Subcutaneous abdominal adipose tissue (tissue), 5 donors: ENCODE data around the gene TFAM.

ENCODE experiments used
- H3K27ac ChIP-seq: one replicate; pipeline ENCODE4 v1.7.0; 2013; ENCODE audit warnings: low read depth, mild to moderate bottlenecking, inconsistent platforms, low read length, moderate library complexity
- H3K27me3 ChIP-seq, 5 donors: one replicate each; pipeline ENCODE4 v1.7.0; 2013; ENCODE audit warnings: low read length in 5 of 5, inconsistent platforms in 1 of 5; ENCODE audit not compliant: control insufficient read depth in 5 of 5, insufficient read depth in 4 of 5
- H3K36me3 ChIP-seq, 5 donors: one replicate each; pipeline ENCODE4 v1.7.0; 2013; ENCODE audit warnings: low read length in 5 of 5; ENCODE audit not compliant: control insufficient read depth in 5 of 5, insufficient read depth in 5 of 5
- H3K4me1 ChIP-seq, 5 donors: one replicate each; pipeline ENCODE4 v1.7.0; 2013; ENCODE audit warnings: low read length in 5 of 5, mild to moderate bottlenecking in 3 of 5, moderate library complexity in 1 of 5; ENCODE audit not compliant: control insufficient read depth in 5 of 5, insufficient read depth in 5 of 5
- H3K4me3 ChIP-seq, 5 donors: one replicate each; pipeline ENCODE4 v1.7.0; 2013; ENCODE audit warnings: low read length in 5 of 5, low read depth in 1 of 5
- H3K9ac ChIP-seq, 5 donors: one replicate each; pipeline ENCODE4 v1.7.0; 2013; ENCODE audit warnings: low read length in 5 of 5, mild to moderate bottlenecking in 4 of 5, moderate library complexity in 3 of 5
- H3K9me3 ChIP-seq, 5 donors: one replicate each; pipeline ENCODE4 v1.7.0; 2013; ENCODE audit warnings: low read length in 5 of 5; ENCODE audit not compliant: control insufficient read depth in 5 of 5
- donor health status: healthy.
- donor health status: healthy.
- donor health status: healthy.
- donor health status: healthy.
- donor health status: healthy.

Gene TFAM

DNA sequence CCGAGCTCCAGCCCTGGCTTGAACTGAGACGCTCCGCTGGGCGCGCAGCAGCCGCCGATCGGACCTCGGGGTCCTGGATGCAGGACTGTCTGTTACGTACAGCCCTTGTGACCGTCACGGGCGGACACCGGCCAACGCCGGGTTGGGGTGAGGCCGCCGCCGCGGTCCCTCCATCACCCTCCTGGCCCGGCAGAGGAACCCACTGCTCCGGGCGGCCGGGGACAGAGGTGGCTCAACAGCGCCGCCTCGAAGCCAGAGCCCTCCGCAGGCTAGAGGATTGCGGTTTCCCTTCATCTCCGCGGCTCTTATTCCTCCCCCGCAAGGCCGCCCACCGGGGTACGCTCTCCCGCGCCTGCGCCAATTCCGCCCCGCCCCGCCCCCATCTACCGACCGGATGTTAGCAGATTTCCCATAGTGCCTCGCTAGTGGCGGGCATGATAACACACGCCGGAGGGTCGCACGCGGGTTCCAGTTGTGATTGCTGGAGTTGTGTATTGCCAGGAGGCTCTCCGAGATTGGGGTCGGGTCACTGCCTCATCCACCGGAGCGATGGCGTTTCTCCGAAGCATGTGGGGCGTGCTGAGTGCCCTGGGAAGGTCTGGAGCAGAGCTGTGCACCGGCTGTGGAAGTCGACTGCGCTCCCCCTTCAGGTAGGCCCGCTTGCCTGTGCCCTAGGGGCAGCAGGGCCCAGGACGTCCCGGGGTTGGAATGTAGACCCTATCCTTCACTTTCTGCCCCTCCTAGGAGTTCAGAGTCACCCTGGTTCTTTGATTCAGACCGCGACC, at the start of gene TFAM:
Gene TFAM, plus strand, starts transcription at position 412 of the 785 bp plus-strand sequence. Its CDS starts 138 bp downstream, at position 550.
- H3K36me3 ChIP-seq, result peaks cover 19 to 25% (median 22%) of the 10 kb centered on the region in 5 donors
- peak within 1 kb of the TSS; percentile 81 for H3K27ac ChIP-seq
- no peaks in the 10 kb centered on the region for H3K9me3 ChIP-seq

DNA sequence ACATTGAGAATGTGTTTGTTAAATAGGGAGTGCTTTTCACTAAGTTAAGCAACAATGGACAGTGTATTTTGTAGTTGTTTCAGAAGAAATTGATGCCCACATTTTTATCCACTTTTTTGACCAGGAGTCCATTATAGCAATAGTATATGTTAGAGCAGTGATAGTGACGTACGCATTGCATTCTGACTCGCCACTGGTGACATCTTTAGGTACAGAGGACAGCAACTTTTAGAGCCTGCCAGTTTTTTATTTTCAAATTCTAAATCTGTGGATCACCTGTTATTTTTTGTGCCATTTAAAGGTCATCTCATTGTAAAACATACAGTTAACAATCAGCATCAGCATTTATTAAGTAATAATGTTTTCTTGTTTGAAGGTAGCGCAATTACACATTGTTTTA, 49.0 kb upstream of the TFAM start:
- H3K4me1 ChIP-seq, result peaks cover 0 to 19% (median 13%) of the 10 kb centered on the region in 5 donors
- H3K9ac ChIP-seq, result no peak overlapping the region
- no peaks in the 10 kb centered on the region for H3K27me3 ChIP-seq
- no peaks in the 10 kb centered on the region for H3K36me3 ChIP-seq
- peak overlapping the region; percentile 78 for H3K27ac ChIP-seq
- H3K4me3 ChIP-seq, result peak overlapping the region; percentile 78 to 91 (median 86)
- H3K9me3 ChIP-seq, result no peaks in the 10 kb centered on the region

More for the DNA sequence above, at the start of gene TFAM:
- no peaks in the 10 kb centered on the region for H3K27me3 ChIP-seq
- peak within 1 kb of the TSS; percentile 78 to 98 (median 92) for H3K9ac ChIP-seq
- H3K4me1 ChIP-seq, result peaks cover 0 to 26% (median 25%) of the 10 kb centered on the region in 5 donors
- H3K4me3 ChIP-seq, result peak within 1 kb of the TSS; percentile 86 to 96 (median 95)

DNA sequence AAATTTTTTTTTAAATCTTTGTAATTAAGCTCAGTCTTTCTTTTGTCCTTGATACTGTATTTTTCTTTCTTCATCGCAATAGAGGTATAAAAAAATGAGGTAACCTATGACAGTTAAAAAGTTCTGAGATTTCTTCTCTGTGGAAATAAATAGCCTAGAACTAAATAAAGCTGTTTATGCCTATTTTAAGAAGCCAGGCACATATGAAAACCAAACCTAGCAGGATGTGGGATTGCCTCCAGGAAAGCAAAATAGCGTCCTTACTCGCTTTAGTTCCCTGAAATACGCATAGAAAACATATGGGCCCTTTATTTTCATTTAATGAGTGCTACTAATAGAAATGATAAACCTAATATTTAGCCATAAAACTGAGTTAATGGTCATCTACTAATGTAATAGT, 43.8 kb upstream of the TFAM start:
- Histone ChIP-seq H3K27ac (no peak overlapping the region), H3K9ac (no peak overlapping the region), H3K4me3 (no peak overlapping the region), H3K4me1 (peaks cover 0 to 4% (median 0%) of the 10 kb centered on the region in 5 donors), H3K36me3 (no peaks in the 10 kb centered on the region), H3K27me3 (no peaks in the 10 kb centered on the region), H3K9me3 (no peaks in the 10 kb centered on the region)

DNA sequence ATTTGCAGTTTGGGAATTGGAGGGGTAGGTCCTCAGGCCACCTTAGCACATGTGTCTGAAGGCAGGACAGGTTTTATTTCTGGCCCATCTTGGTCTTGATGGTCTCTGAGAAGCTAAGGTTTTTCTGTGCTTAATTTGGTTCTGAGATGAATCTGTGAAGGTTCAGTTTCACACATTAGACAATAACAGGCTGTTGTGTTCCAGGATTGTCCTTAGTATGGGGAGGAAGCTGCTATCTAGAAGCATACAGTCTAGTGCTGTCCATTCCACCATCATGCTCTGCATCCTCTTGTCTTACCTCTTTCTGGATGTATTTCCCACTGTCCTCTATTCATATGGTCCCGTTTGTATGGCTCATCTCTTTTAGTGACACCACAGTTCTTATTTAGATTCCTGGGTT, 43.3 kb upstream of the TFAM start:
- no peaks in the 10 kb centered on the region for H3K9me3 ChIP-seq
- H3K36me3 ChIP-seq, result no peaks in the 10 kb centered on the region
- no peak overlapping the region for H3K4me3 ChIP-seq
- H3K9ac ChIP-seq, result no peak overlapping the region
- H3K4me1 ChIP-seq, result no peaks in the 10 kb centered on the region
- H3K27me3 ChIP-seq, result no peaks in the 10 kb centered on the region
- H3K27ac ChIP-seq, result no peak overlapping the region

DNA sequence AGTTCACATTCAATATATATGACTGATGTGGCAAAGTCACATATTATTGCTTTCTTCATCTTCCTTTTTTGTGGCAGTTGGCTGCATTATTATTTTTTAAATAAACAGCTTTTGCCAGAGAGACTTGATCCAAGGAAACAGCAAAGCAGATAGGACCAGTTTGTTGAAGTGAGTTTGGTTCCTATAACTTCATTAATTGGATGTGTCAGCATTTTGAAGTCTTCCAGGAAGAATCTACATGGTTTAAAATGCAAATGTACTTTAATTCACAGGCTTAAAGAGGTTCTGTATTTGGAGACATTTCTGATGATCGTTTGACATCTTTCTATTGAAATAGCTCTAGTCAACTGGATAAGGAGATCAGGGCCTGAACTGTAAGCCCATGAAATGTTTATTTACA, 37.2 kb upstream of the TFAM start:
- no peak overlapping the region for H3K4me3 ChIP-seq
- no peaks in the 10 kb centered on the region for H3K36me3 ChIP-seq
- H3K27ac ChIP-seq, result no peak overlapping the region
- H3K9me3 ChIP-seq, result no peaks in the 10 kb centered on the region
- H3K27me3 ChIP-seq, result no peaks in the 10 kb centered on the region
- H3K9ac ChIP-seq, result no peak overlapping the region
- H3K4me1 ChIP-seq, result peaks cover 0 to 9% (median 3%) of the 10 kb centered on the region in 5 donors

DNA sequence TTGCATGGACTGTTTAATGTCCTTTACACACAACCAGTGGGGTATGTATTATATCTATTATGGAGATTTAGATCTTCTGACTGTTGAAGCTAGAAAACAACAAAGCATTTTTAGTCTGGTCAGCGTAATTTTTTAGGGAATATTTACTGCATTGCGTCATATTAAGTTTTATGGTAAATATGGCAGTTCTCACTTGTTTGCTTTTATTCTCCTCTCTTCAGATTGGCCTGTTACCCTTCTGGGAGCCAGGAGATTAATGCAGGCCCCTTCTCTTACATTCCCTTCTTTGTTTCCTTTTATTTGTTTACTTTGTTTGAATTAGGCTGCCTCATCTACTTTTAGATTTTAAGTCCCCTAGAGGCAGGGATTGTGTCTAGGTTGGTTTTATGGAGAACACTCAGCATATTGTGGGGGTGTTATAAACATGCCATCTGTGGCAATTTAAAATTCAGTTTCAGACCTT, 36.6 kb upstream of the TFAM start:
- Histone ChIP-seq H3K9me3 (no peaks in the 10 kb centered on the region), H3K36me3 (no peaks in the 10 kb centered on the region), H3K27ac (no peak overlapping the region), H3K27me3 (no peaks in the 10 kb centered on the region), H3K4me3 (no peak overlapping the region), H3K9ac (no peak overlapping the region), H3K4me1 (peaks cover 0 to 9% (median 3%) of the 10 kb centered on the region in 5 donors)

DNA sequence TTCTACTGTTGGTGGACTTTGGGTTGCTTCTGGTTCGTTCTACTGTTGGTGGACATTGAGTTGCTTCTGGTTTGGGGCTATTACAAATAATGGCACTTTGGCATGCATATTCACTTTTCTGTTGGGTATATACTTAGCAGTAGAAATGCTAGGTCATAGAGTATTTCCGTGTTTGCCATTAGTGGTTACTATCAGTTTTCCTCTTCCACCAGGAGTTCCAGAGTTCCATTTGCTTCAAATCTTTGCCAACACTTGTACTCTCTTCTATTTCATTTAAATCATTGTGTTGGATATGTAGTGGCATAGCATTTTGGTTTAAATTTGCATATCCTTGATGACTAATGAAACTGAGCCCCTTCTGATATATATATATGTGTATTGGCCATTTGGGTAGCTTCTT, 35.2 kb upstream of the TFAM start:
- Histone ChIP-seq H3K27me3 (no peaks in the 10 kb centered on the region), H3K36me3 (no peaks in the 10 kb centered on the region), H3K9ac (no peak overlapping the region), H3K4me3 (no peak overlapping the region), H3K27ac (no peak overlapping the region), H3K4me1 (peaks cover 0 to 9% (median 5%) of the 10 kb centered on the region in 5 donors), H3K9me3 (no peaks in the 10 kb centered on the region)

DNA sequence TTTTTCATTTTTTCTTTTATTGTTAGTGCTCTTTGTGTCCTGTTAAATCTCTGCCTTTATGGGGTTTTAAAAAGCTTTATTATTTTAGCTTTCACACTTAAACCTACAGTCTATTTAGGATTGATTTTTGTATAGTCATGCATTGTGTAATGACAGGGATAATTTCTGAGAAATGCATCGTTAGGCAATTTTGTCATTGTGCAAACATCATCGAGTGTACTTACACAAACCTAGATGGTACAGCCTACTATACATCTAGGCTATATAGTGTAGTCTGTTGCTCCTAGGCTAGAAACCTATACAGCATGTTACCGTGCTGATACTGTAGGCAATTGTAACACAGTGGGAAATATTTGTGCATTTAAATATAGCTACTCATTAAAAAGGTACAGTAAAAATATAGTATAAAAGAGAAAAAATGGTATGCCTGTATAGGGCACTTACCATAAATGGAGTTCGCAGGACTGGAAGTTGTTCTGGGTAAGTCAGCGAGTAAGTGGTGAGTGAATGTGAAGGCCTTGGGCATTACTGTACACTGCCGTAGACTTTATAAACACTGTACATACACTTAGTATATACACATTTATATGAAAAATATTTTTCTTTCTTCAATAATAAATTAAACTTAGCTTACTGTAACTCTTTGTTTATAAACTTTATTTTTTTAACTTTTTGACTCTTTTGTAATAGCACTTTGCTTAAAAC, 34.4 kb upstream of the TFAM start:
- Histone ChIP-seq H3K9me3 (no peaks in the 10 kb centered on the region), H3K4me1 (peaks cover 0 to 9% (median 8%) of the 10 kb centered on the region in 5 donors), H3K4me3 (no peak overlapping the region), H3K27me3 (no peaks in the 10 kb centered on the region), H3K9ac (no peak overlapping the region), H3K27ac (no peak overlapping the region), H3K36me3 (no peaks in the 10 kb centered on the region)

DNA sequence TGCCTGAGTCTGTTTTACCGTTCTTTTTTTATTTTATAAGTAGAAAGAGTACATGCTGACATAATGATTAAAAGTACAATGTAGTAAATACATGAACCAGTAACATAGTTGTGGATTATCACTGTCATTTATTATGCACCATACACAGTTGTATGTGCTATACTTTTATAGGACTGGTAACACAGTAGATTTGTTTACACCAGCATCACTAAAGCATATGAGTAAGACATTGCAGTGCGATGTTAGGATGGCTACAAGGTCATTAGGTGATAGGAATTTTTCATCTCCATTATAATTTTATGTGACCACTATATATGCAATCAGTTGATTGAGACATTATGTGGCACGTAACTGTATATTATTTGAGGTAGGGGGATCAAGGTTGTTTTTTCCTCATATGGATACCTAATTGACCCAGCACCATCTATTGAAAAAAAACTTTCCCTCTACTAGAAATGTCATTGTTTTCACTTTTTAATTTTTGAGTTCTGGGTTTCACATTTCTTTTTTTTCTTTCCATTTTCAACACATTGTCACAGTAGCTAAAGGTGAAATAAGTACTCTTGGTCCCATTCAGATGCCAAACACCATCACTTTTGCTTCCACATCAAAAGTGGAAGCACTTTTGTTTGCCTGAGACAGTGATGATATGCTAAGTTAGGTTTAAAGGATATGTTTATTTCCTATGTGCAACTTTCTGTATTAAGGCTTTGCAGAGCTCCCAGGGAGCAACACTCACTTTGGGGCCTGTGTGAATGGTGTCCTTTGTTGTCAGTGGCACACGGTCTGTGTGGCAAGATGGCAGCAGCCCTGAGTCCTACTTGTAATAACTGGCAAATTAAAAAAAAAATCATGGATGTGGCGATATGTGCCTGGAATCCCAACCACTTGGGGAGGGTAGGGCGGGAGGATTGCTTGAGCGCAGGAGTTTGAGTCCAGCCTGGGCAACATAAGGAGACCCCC, 33.3 kb upstream of the TFAM start:
- Histone ChIP-seq H3K27me3 (no peaks in the 10 kb centered on the region), H3K27ac (no peak overlapping the region), H3K9me3 (no peaks in the 10 kb centered on the region), H3K4me3 (no peak overlapping the region), H3K4me1 (peaks cover 0 to 13% (median 8%) of the 10 kb centered on the region in 5 donors), H3K9ac (no peak overlapping the region), H3K36me3 (no peaks in the 10 kb centered on the region)
